B cell (primary cell): ENCODE measurements around the gene PTPRN2. TPM values are rescaled to one million over a fixed set of nuclear protein-coding genes. Genes with fewer than 3 reads are reported as not detected.

ENCODE experiments used
- ATAC-seq: fragments of 200-7000 bp; cut with Tn5 transposase; one replicate; pipeline ENCODE4 v1.10.0; 2021; ENCODE audit warnings: low read depth, mild to moderate bottlenecking, moderate number of reproducible peaks, moderate library complexity
- CTCF ChIA-PET: fragments of 350-600 bp; sonication (Branson Sonifier 250); formaldehyde crosslinking; loops from one replicate; lab custom pipeline; 2021; ENCODE audit warnings: antibody characterized with exemption, inconsistent platforms; lab: Charles Lee
- POLR2A ChIA-PET: fragments of 350-600 bp; sonication (Branson Sonifier 250); formaldehyde crosslinking; loops from one replicate; lab custom pipeline; 2021; ENCODE audit warnings: antibody characterized with exemption; lab: Charles Lee
- DNase-seq: peaks from one replicate; pipeline ENCODE4 v3.0.0; 2013
- H2AFZ ChIP-seq: 2 replicates; pipeline ENCODE4 v1.6.1; 2012; ENCODE audit warnings: mild to moderate bottlenecking, low read depth, low read length; ENCODE audit not compliant: insufficient read depth, poor library complexity, severe bottlenecking
- H3K27ac ChIP-seq, 2 donors: 1 replicate in 1 of 2; 2 replicates in 1 of 2; pipeline ENCODE4 v1.5.1; 2012 to 2013; ENCODE audit warnings: low read length in 2 of 2, mild to moderate bottlenecking in 2 of 2, moderate library complexity in 1 of 2
- H3K27me3 ChIP-seq, 4 experiments: fragments of 200-600 bp in 1 of 4; sonication (generic) in 1 of 4; replicated peaks in 1 of 4; 1 replicate in 2 of 4; 2 replicates in 2 of 4; pipeline versions ENCODE4 v1.6.1 to v1.7.0; 2013 to 2016; ENCODE audit warnings: low read length in 3 of 4, mild to moderate bottlenecking in 2 of 4, mixed read lengths in 1 of 4, moderate library complexity in 1 of 4; ENCODE audit not compliant: insufficient read depth in 4 of 4, control insufficient read depth in 3 of 4; ENCODE audit errors: control extremely low read depth in 1 of 4
- H3K36me3 ChIP-seq, 2 experiments: replicated peaks in 1 of 2; 1 replicate in 1 of 2; 2 replicates in 1 of 2; pipeline versions ENCODE4 v1.6.1 to v1.7.1; 2013; ENCODE audit warnings: low read length in 1 of 2; ENCODE audit not compliant: insufficient read depth in 2 of 2, control insufficient read depth in 1 of 2; ENCODE audit errors: control extremely low read depth in 1 of 2, extremely low read depth in 1 of 2
- H3K4me1 ChIP-seq, 2 donors: fragments of 200-600 bp in 1 of 2; sonication (generic) in 1 of 2; 1 replicate in 1 of 2; 2 replicates in 1 of 2; pipeline versions ENCODE4 v1.5.1 to v1.6.1; 2013 to 2017; ENCODE audit warnings: low read length in 2 of 2; ENCODE audit not compliant: control insufficient read depth in 2 of 2, insufficient read depth in 2 of 2
- H3K4me2 ChIP-seq: replicated peaks from 2 replicates; pipeline ENCODE3; 2012; ENCODE audit warnings: mild to moderate bottlenecking, low read depth, low read length; ENCODE audit not compliant: poor library complexity, severe bottlenecking
- H3K4me3 ChIP-seq, 5 experiments: fragments of 200-600 bp in 1 of 5; sonication (generic) in 1 of 5; 1 replicate in 3 of 5; 2 replicates in 2 of 5; pipeline versions ENCODE4 v1.5.1 to v1.7.0; 2011 to 2016; ENCODE audit warnings: low read length in 4 of 5, mild to moderate bottlenecking in 4 of 5, low read depth in 2 of 5, control low read depth in 1 of 5, moderate library complexity in 1 of 5; ENCODE audit not compliant: insufficient read depth in 1 of 5; ENCODE audit errors: control extremely low read depth in 1 of 5, extremely low read depth in 1 of 5
- H3K79me2 ChIP-seq: fragments of 200-600 bp; sonication (generic); one replicate; pipeline ENCODE4 v1.6.0; 2016; ENCODE audit warnings: low read length; ENCODE audit not compliant: control insufficient read depth, insufficient read depth
- H3K9ac ChIP-seq: fragments of 200-600 bp; sonication (generic); 2 replicates; pipeline ENCODE4 v1.6.1; 2017; ENCODE audit warnings: mild to moderate bottlenecking, low read length, moderate library complexity
- H3K9me3 ChIP-seq, 3 donors: one replicate each; pipeline versions ENCODE4 v1.6.1 to v1.7.1; 2013; ENCODE audit warnings: low read length in 2 of 3; ENCODE audit not compliant: control insufficient read depth in 2 of 3, insufficient read depth in 1 of 3; ENCODE audit errors: control extremely low read depth in 1 of 3
- H4K20me1 ChIP-seq: 2 replicates; pipeline ENCODE4 v1.6.0; 2012; ENCODE audit warnings: mild to moderate bottlenecking, low read length; ENCODE audit not compliant: insufficient read depth, control insufficient read depth, poor library complexity, severe bottlenecking
- H3K27ac Mint-ChIP-seq: one replicate; pipeline ENCODE4 v1.8.0; 2021; ENCODE audit warnings: mixed read lengths
- H3K27me3 Mint-ChIP-seq: one replicate; pipeline ENCODE4 v1.8.0; 2021; ENCODE audit warnings: mixed read lengths
- H3K4me1 Mint-ChIP-seq: one replicate; pipeline ENCODE4 v1.8.0; 2021; ENCODE audit warnings: mixed read lengths
- H3K4me3 Mint-ChIP-seq: one replicate; pipeline ENCODE4 v1.8.0; 2021; ENCODE audit warnings: mixed read lengths
- H3K9me3 Mint-ChIP-seq: one replicate; pipeline ENCODE4 v1.8.0; 2022; ENCODE audit warnings: mixed read lengths; ENCODE audit not compliant: insufficient read depth
- EZH2 ChIP-seq: IDR thresholded peaks from 2 replicates; pipeline ENCODE4 v1.6.1; 2012; ENCODE audit warnings: borderline replicate concordance, low read depth, mild to moderate bottlenecking, moderate library complexity, low read length; ENCODE audit not compliant: insufficient read depth, poor library complexity, severe bottlenecking
- WGBS: methylation state at CpG from one replicate; pipeline ENCODE4 v1.1.5; 2013; ENCODE audit warnings: missing lambda C conversion rate; ENCODE audit not compliant: insufficient coverage; 5-methylcytosine and 5-hydroxymethylcytosine counted together
- intact Hi-C: fragments of 100-400 bp; cut with micrococcal nuclease; formaldehyde crosslinking; loops from one replicate; pipeline ENCODE4 v1.10.0; 2022
- polyA plus RNA-seq: library from polyadenylated mRNA; depleted of rRNA; stranded (reverse); fragments of >200 nt; gene quantifications from 2 replicates; pipeline ENCODE4 v1.2.3, GENCODE V29; 2012
- total RNA-seq, 2 donors: library from RNA; stranded (reverse); fragments of 120-200 nt in 1 of 2; gene quantifications; 1 replicate in 1 of 2; 2 replicates in 1 of 2; pipeline versions ENCODE4 v1.2.3 to v1.2.4, GENCODE V29; 2013 to 2022
- TF ChIP-seq, protein P1 (sequence below): fragments of 200-600 bp; IDR thresholded peaks from one replicate; pipeline ENCODE4 v1.8.0; 2022; ENCODE audit warnings: antibody characterized with exemption, mild to moderate bottlenecking

Gene PTPRN2
- total and polyA plus RNA-seq, 2 donors (not counting 1 experiment from before 2014, with no cell fraction given) = 2.0 to 5.0 TPM

DNA sequence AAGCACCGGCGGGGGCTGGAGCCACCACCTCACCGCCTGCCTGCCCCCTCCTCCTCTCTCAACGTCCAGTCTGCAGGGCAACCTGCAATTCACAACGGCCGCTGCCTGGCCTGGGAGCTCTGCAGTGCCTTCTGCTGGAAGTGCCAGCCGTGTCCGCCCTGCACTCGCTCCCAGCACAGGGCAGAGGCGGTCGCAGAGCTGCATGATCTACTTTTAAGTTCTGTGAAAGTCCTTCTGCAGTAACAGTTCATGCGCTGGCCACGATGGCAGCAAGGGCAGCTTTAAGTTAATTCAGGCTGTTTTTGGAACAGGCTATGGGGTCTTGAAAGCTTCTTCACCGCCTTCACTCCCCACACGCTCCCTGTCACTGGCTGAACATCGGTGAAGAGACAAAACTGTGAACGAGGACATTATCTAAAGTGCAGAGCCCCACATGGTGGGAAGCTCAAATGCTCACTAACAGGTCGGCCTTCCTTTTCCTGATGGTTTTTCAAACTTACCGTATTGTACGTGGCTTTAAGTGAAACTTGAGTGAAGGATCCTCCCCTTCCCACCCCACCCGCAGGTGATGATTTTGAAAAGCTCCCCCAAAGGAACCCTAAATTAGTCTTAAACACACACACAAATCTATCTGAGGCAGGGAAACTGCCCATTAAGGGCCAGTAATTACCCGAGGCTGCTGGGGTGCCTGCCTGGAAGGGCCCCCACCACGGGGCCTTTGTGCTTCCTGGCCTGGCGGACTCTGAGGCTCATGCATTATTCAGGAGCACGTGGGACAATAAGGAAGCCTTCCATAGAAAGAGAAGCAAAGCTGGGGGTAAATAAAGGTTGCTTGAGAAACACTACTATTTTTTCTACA, 746.5 kb downstream of the PTPRN2 start:
- Histone ChIP-seq H3K36me3 (no peaks in the 10 kb centered on the region), H2AFZ (no peak overlapping the region), H3K27me3 (no peaks in the 10 kb centered on the region), H4K20me1 (no peaks in the 10 kb centered on the region), H3K9ac (no peak overlapping the region), H3K4me2 (no peak overlapping the region), H3K4me1 (no peaks in the 10 kb centered on the region), H3K27ac (no peak overlapping the region), H3K9me3 (peaks cover 0 to 21% (median 0%) of the 10 kb centered on the region in 3 donors), H3K79me2 (no peaks in the 10 kb centered on the region), H3K4me3 (no peak overlapping the region)
- WGBS = 92% methylated on average over 17 of the region's 25 CpGs
- CTCF ChIA-PET = no interaction called here
- Mint-ChIP-seq H3K27me3 (no peaks in the 10 kb centered on the region), H3K27ac (no peak overlapping the region), H3K4me3 (no peak overlapping the region), H3K4me1 (no peaks in the 10 kb centered on the region), H3K9me3 (no peaks in the 10 kb centered on the region)
- POLR2A ChIA-PET = no interaction called here
- ATAC-seq (no peak), DNase-seq (no peak)
- intact Hi-C loops = no loop called here
- TF ChIP-seq, protein P1, sequence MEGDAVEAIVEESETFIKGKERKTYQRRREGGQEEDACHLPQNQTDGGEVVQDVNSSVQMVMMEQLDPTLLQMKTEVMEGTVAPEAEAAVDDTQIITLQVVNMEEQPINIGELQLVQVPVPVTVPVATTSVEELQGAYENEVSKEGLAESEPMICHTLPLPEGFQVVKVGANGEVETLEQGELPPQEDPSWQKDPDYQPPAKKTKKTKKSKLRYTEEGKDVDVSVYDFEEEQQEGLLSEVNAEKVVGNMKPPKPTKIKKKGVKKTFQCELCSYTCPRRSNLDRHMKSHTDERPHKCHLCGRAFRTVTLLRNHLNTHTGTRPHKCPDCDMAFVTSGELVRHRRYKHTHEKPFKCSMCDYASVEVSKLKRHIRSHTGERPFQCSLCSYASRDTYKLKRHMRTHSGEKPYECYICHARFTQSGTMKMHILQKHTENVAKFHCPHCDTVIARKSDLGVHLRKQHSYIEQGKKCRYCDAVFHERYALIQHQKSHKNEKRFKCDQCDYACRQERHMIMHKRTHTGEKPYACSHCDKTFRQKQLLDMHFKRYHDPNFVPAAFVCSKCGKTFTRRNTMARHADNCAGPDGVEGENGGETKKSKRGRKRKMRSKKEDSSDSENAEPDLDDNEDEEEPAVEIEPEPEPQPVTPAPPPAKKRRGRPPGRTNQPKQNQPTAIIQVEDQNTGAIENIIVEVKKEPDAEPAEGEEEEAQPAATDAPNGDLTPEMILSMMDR = no peak
- TF ChIP-seq EZH2 = no peak

DNA sequence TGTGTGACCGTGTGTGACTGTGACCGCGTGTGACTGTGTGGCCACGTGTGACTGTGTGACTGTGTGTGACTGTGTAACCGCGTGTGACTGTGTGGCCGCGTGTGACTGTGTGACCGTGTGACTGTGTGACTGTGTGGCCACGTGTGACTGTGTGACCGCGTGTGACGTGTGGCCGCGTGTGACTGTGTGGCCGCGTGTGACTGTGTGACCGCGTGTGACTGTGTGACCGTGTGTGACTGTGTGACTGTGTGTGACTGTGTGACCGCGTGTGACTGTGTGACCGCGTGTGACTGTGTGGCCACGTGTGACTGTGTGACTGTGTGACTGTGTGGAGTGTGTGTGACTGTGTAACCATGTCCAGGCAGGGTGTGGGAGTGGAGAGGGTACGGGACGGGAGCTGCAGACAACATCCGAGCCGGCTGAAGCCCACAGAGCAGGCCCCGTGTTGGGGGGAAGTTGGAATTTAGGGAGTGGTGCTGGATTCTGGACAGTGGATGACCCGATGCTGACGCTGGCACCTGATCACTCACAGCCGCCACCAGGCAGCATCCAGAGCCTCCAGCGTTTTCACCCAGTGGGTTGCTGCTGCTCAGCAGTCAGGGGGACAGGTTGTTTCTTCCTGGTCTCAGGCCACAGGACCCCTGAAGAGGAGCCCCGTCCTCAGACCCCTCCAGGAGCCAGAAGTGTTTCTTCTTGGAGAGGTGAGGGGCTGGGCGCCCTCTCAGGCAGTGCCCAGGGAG, 747.3 kb downstream of the PTPRN2 start:
- WGBS = 98% methylated on average over 36 of the region's 36 CpGs
- Mint-ChIP-seq H3K27me3 (no peaks in the 10 kb centered on the region), H3K4me3 (no peak overlapping the region), H3K27ac (no peak overlapping the region), H3K9me3 (no peaks in the 10 kb centered on the region), H3K4me1 (no peaks in the 10 kb centered on the region)
- no peak for DNase-seq
- Histone ChIP-seq H3K27me3 (no peaks in the 10 kb centered on the region), H3K36me3 (no peaks in the 10 kb centered on the region), H3K27ac (no peak overlapping the region), H4K20me1 (no peaks in the 10 kb centered on the region), H3K9me3 (peaks cover 0 to 21% (median 0%) of the 10 kb centered on the region in 3 donors), H2AFZ (no peak overlapping the region), H3K4me1 (no peaks in the 10 kb centered on the region), H3K9ac (no peak overlapping the region), H3K4me3 (no peak overlapping the region), H3K4me2 (no peak overlapping the region), H3K79me2 (no peaks in the 10 kb centered on the region)
- no peak for ATAC-seq
- intact Hi-C loops = no loop called here
- ChIA-PET POLR2A (no interaction called here), CTCF (no interaction called here)
- TF ChIP-seq, protein P1 = no peak
- TF ChIP-seq EZH2 = no peak
